Breast epithelium (tissue), 3 donors: Measurements from ENCODE around the gene ARFIP1.

Experiments
- CTCF ChIP-seq, 3 donors: fragments of 450-650 bp; IDR thresholded peaks; one replicate each; pipeline ENCODE4 v1.5.1; 2016 to 2017; ENCODE audit warnings: antibody characterized with exemption in 3 of 3, mild to moderate bottlenecking in 3 of 3, moderate library complexity in 3 of 3
- POLR2A ChIP-seq: fragments of 450-650 bp; IDR thresholded peaks from one replicate; pipeline ENCODE4 v1.6.1; 2016; ENCODE audit warnings: antibody characterized with exemption, mild to moderate bottlenecking, moderate library complexity

- TF ChIP-seq POLR2A (no peak), CTCF (IDR thresholded peaks at IDR 0.05) (no peak)
Measured at GRCh38 chr4:152935631-152936445, 156.1 kb downstream of the ARFIP1 start, which contains the start of gene FHDC1.
